Stimulated activated CD8-positive, alpha-beta memory T cell treated with anti-CD3 and anti-CD28 coated beads, Interleukin-15, amount 100 ng/mL, for 24 hours (primary cell): Measurements from ENCODE around the gene ABL2.

Experiments
- DNase-seq: peaks from one replicate; pipeline ENCODE4 v3.0.0-alpha.2; 2020; ENCODE audit warnings: low read depth

The ABL2 gene

GRCh38 chr1:179092896-179093461 lies 136.5 kb downstream of the ABL2 start:
- DNase-seq, result no peak

GRCh38 chr1:179091691-179092165 lies 137.7 kb downstream of the ABL2 start:
- DNase-seq, result no peak

GRCh38 chr1:179090923-179091322 lies 138.6 kb downstream of the ABL2 start:
- DNase-seq, result no peak

- no peak for DNase-seq
Observed at GRCh38 chr1:179090522-179090921, 139.0 kb downstream of the ABL2 start.

- DNase-seq, result no peak
Observed at GRCh38 chr1:179089827-179090482, 139.5 kb downstream of the ABL2 start.

- no peak for DNase-seq
Observed at GRCh38 chr1:179087665-179088064, 141.8 kb downstream of the ABL2 start.

- no peak for DNase-seq
Observed at GRCh38 chr1:179083533-179083932, 145.9 kb downstream of the ABL2 start.

GRCh38 chr1:179082999-179083335 lies 146.5 kb downstream of the ABL2 start:
- DNase-seq, result no peak

GRCh38 chr1:179082333-179082998 lies 147.0 kb downstream of the ABL2 start:
- DNase-seq, result peak; percentile 11

- peak; percentile 52 for DNase-seq
Observed at GRCh38 chr1:179081687-179082332, 147.7 kb downstream of the ABL2 start, which contains the start of gene TOR3A. Gene TOR3A (plus strand): TSS chr1:179082070. CDS start chr1:179082129, 59 bp downstream.

- DNase-seq, result no peak
Observed at GRCh38 chr1:179080866-179081686, 148.4 kb downstream of the ABL2 start.

GRCh38 chr1:179079113-179079761 lies 150.2 kb downstream of the ABL2 start:
- no peak for DNase-seq

- no peak for DNase-seq
Observed at GRCh38 chr1:179077396-179077795, 152.1 kb downstream of the ABL2 start.

- no peak for DNase-seq
Observed at GRCh38 chr1:179066471-179066870, 163.0 kb downstream of the ABL2 start.

- no peak for DNase-seq
Observed at GRCh38 chr1:179061360-179062282, 167.9 kb downstream of the ABL2 start.

GRCh38 chr1:179058487-179059483 lies 170.7 kb downstream of the ABL2 start:
- no peak for DNase-seq

GRCh38 chr1:179055937-179056336 lies 173.5 kb downstream of the ABL2 start:
- no peak for DNase-seq

- no peak for DNase-seq
Observed at GRCh38 chr1:179053486-179053885, 176.0 kb downstream of the ABL2 start.

- no peak for DNase-seq
Observed at GRCh38 chr1:179052776-179053175, 176.7 kb downstream of the ABL2 start.
